HEK293T (cell line): ENCODE results near the gene ANKZF1.
A peak's percentile ranks its signal among the peaks of the same experiment; 100 is the strongest.
"Not testable (repeated sequence)": the region's sequence is repeated elsewhere in the genome, so short reads cannot be mapped to it uniquely, and the experiment has no call there.

ENCODE experiments used
- CTCF ChIA-PET: fragments of 350-600 bp; formaldehyde crosslinking; extraction: SDS; loops from one replicate; lab custom pipeline; 2021; ENCODE audit warnings: antibody characterized with exemption, inconsistent platforms; lab: Yijun Ruan, JAX
- POLR2A ChIA-PET: fragments of 350-600 bp; formaldehyde crosslinking; extraction: SDS; loops from one replicate; lab custom pipeline; 2020; ENCODE audit warnings: antibody characterized with exemption, inconsistent platforms; lab: Yijun Ruan, JAX
- DNase-seq: peaks from one replicate; pipeline ENCODE4 v3.0.0; 2012; ENCODE audit warnings: mixed read lengths; ENCODE audit errors: extremely low spot score
- ARNT ChIP-seq: fragments of 450-650 bp; IDR thresholded peaks from 2 replicates; pipeline ENCODE4 v1.6.1; 2017; ENCODE audit warnings: mild to moderate bottlenecking
- BHLHE40 ChIP-seq: fragments of 450-650 bp; IDR thresholded peaks from 2 replicates; pipeline ENCODE4 v1.6.1; 2016; ENCODE audit warnings: mild to moderate bottlenecking, moderate library complexity, borderline replicate concordance
- CTBP1 ChIP-seq: fragments of 450-650 bp; IDR thresholded peaks from 2 replicates; pipeline ENCODE4 v1.6.1; 2016; ENCODE audit warnings: borderline replicate concordance
- ELF4 ChIP-seq: fragments of 450-650 bp; IDR thresholded peaks from 2 replicates; pipeline ENCODE4 v1.6.1; 2017; ENCODE audit warnings: antibody characterized with exemption
- FOXA1 ChIP-seq: fragments of 450-650 bp; IDR thresholded peaks from 2 replicates; pipeline ENCODE4 v1.6.1; 2016; ENCODE audit warnings: mild to moderate bottlenecking
- FOXK2 ChIP-seq: fragments of 450-650 bp; IDR thresholded peaks from 2 replicates; pipeline ENCODE4 v1.6.1; 2016; ENCODE audit warnings: mild to moderate bottlenecking
- FOXM1 ChIP-seq: fragments of 450-650 bp; IDR thresholded peaks from 2 replicates; pipeline ENCODE4 v1.6.1; 2017; ENCODE audit warnings: mild to moderate bottlenecking, borderline replicate concordance
- HDGF ChIP-seq: fragments of 450-650 bp; IDR thresholded peaks from 2 replicates; pipeline ENCODE4 v1.6.1; 2017; ENCODE audit warnings: antibody characterized with exemption, borderline replicate concordance
- L3MBTL2 ChIP-seq: fragments of 450-650 bp; conservative IDR thresholded peaks from 2 replicates; pipeline ENCODE4 v1.6.1; 2016; ENCODE audit warnings: mild to moderate bottlenecking
- LEF1 ChIP-seq: fragments of 450-650 bp; IDR thresholded peaks from 2 replicates; pipeline ENCODE4 v1.6.1; 2017; ENCODE audit warnings: mild to moderate bottlenecking, borderline replicate concordance
- NFRKB ChIP-seq: fragments of 450-650 bp; IDR thresholded peaks from 2 replicates; pipeline ENCODE4 v1.6.1; 2016; ENCODE audit warnings: mild to moderate bottlenecking, moderate library complexity
- PKNOX1 ChIP-seq: fragments of 450-650 bp; IDR thresholded peaks from 2 replicates; pipeline ENCODE4 v1.6.1; 2016
- SP1 ChIP-seq: fragments of 450-650 bp; IDR thresholded peaks from 2 replicates; pipeline ENCODE4 v1.6.1; 2017
- SUZ12 ChIP-seq: fragments of 450-650 bp; IDR thresholded peaks from 2 replicates; pipeline ENCODE4 v1.6.1; 2016; ENCODE audit warnings: mild to moderate bottlenecking
- TARDBP ChIP-seq: fragments of 450-650 bp; IDR thresholded peaks from 2 replicates; pipeline ENCODE4 v1.6.1; 2016
- ZNF384 ChIP-seq: fragments of 450-650 bp; IDR thresholded peaks from 2 replicates; pipeline ENCODE4 v1.6.1; 2016

Gene ANKZF1

DNA sequence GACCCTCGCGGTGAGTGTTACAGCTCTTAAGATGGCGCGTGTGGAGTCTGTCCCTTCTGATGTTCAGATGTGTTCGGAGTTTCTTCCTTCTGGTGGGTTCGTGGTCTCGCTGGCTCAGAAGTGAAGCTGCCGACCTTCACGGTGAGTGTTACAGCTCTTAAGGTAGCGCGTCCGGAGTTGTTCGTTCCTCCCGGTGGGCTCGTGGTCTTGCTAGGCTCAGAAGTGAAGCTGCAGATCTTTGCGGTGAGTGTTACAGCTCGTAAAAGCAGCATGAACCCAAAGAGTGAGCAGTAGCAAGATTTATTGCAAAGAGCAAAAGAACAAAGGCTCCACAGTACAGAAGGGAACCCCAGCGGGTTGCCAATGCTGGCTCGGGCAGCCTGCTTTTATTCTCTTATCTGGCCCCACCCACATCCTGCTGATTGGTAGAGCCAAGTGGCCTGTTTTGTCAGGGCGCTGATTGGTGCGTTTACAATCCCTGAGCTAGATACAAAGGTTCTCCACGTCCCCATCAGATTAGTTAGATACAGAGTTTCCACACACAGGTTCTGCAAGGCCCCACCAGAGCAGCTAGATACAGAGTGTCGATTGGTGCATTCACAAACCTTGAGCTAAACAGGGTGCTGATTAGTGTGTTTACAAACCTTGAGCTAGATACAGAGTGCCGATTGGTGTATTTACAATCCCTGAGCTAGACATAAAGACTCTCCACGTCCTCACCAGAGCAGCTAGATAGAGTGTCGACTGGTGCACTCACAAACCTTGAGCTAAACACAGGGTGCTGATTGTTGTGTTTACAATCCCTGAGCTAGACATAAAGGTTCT, 28.9 kb upstream of the ANKZF1 start:
- CTCF ChIA-PET, result interaction anchor here (0.6 kb wide), 1 partner anchor 141 kb away, joined by 3 read pairs; no protein-coding TSS in a partner anchor
- POLR2A ChIA-PET, result interaction anchor here (1.2 to 1.3 kb wide), 2 partner anchors 24 to 94 kb away, joined by 4 read pairs; partner anchors contain the start of gene CNPPD1
- DNase-seq, result not testable (repeated sequence)
- TF ChIP-seq L3MBTL2 (peak; percentile 83), LEF1 (peak; percentile 81; the same call in 1 of the 2 replicates), ELF4 (peak; percentile 50; the same call in 1 of the 2 replicates), PKNOX1 (peak; percentile 81)

DNA sequence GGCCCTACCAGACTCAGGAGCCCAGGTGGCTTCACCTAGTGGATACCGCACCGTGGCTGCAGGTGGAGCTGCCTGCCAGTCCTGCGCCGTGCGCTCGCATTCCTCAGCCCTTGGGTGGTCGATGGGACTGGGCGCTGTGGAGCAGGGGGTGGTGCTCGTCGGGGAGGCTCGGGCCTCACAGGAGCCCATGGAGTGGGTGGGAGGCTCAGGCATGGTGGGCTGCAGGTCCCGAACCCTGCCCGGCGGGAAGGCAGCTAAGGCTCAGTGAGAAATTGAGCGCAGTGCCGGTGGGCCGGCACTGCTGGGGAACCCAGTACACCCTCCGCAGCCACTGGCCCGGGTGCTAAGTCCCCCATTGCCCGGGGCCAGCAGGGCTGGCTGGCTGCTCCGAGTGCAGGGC, 28.3 kb upstream of the ANKZF1 start:
- POLR2A ChIA-PET, DNase-seq, CTCF ChIA-PET: not testable (repeated sequence)

DNA sequence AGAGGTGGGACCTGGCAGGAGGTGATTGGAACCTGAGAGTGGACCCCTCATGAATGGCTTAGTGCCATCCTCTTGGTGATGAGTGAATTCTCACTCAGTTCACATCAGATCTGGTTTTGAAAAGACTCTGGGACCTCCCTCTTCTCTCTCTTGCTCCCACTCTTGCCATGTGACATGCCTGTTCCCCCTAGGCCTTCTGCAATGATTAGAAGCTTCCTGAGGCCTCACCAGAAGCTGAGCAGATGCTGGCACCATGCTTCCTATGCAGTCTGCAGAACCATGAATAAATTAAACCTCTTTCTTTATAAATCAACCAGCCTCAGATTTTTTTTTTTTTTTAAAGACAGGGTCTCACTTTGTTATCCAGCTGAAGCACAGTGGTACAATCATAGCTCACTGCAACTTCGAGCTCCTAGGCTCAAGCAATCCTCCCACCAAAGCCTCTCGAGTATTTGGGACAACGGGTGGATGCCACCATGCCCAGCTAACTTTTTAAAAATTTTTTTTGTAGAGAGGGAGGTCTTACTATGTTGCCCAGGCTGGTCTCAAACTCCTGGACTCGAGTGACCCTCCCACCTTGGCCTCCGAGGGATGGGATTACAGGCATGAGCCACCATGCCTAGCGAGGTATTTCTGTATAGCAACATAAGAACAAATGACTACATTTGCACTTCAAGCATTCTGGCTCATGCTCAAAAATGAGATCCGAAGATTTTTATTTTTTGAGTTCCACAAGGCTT, 25.0 kb upstream of the ANKZF1 start:
- CTCF ChIA-PET, result no interaction called here
- no peak for DNase-seq
- POLR2A ChIA-PET, result no interaction called here
- TF ChIP-seq SUZ12 (no peak), FOXA1 (no peak), ZNF384 (no peak), PKNOX1 (no peak), BHLHE40 (no peak), TARDBP (no peak), LEF1 (no peak), SP1 (no peak), FOXK2 (no peak), FOXM1 (no peak), CTBP1 (no peak), L3MBTL2 (no peak)

GRCh38 chr2:219205165-219205538, 24.5 kb upstream of the ANKZF1 start:
- TF ChIP-seq HDGF, result no peak
- no peak for TF ChIP-seq ARNT
- no peak for TF ChIP-seq FOXM1
- TF ChIP-seq ELF4, result no peak
- TF ChIP-seq CTBP1, result no peak
- TF ChIP-seq NFRKB, result no peak
- no peak for TF ChIP-seq FOXA1
- no peak for TF ChIP-seq ZNF384
- no peak for TF ChIP-seq PKNOX1
- TF ChIP-seq LEF1, result no peak
- no peak for TF ChIP-seq BHLHE40
- CTCF ChIA-PET, result no interaction called here
- POLR2A ChIA-PET, result interaction anchor here (2.4 kb wide), 1 partner anchor 29 kb away, joined by 25 read pairs; the partner anchor contains the start of gene CNPPD1
- no peak for DNase-seq

DNA sequence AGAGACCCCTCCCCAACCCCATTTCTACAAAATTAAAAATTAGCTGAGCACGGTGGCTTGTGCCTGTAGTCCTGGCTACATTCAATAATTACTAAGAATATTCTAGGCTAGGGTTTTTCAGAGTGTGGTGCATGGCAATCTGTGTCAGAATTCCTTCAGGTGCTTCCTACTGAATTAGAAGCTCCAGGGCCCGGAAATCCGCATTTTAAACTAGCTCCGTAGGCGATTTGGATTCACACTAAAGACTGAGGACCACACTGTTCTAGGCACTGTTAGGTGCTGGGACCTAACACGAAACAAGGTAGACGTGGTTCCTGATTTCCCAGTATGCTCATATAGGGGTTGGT, 23.7 kb upstream of the ANKZF1 start:
- DNase-seq, result no peak
- TF ChIP-seq ELF4 (no peak), FOXK2 (no peak), TARDBP (no peak), LEF1 (no peak), SUZ12 (no peak), PKNOX1 (no peak), FOXA1 (no peak), L3MBTL2 (no peak), CTBP1 (no peak), BHLHE40 (no peak), SP1 (no peak), FOXM1 (no peak), NFRKB (no peak), ZNF384 (no peak), HDGF (no peak), ARNT (no peak)
- POLR2A ChIA-PET, result interaction anchor here (0.7 to 2.4 kb wide), 11 partner anchors 9 to 89 kb away, joined by 3 to 25 read pairs (median 4); partner anchors contain the start of genes ABCB6, CNPPD1, GLB1L and STK16
- CTCF ChIA-PET, result interaction anchor here (1.0 kb wide), 1 partner anchor 89 kb away, joined by 3 read pairs; no protein-coding TSS in a partner anchor
